GM23248 (cell line): Measurements from ENCODE around the gene CDH13. TPM values are rescaled to one million over a fixed set of nuclear protein-coding genes. Genes with fewer than 3 reads are reported as not detected.
A peak's percentile ranks its signal among the peaks of the same experiment; 100 is the strongest.

ENCODE experiments used
- DNase-seq: peaks from one replicate; pipeline ENCODE4 v3.0.0-alpha.2; 2015
- H2AFZ ChIP-seq: fragments of 200-600 bp; sonication (generic); 2 replicates; pipeline ENCODE4 v1.6.1; 2016; ENCODE audit warnings: antibody characterized with exemption
- H3F3A ChIP-seq: fragments of 200-600 bp; sonication (generic); 2 replicates; pipeline ENCODE4 v1.6.1; 2016; ENCODE audit warnings: mild to moderate bottlenecking, antibody characterized with exemption, mixed run types; ENCODE audit not compliant: insufficient read depth
- H3K27ac ChIP-seq: fragments of 200-600 bp; sonication (generic); 2 replicates; pipeline ENCODE4 v1.5.1; 2016; ENCODE audit warnings: mild to moderate bottlenecking
- H3K27me3 ChIP-seq: fragments of 200-600 bp; sonication (generic); replicated peaks from 2 replicates; pipeline ENCODE4 v1.6.1; 2016; ENCODE audit warnings: mild to moderate bottlenecking; ENCODE audit not compliant: insufficient read depth
- H3K36me3 ChIP-seq: fragments of 200-600 bp; sonication (generic); 2 replicates; pipeline ENCODE4 v1.6.1; 2016; ENCODE audit warnings: low read depth, mild to moderate bottlenecking
- H3K4me1 ChIP-seq: fragments of 200-600 bp; sonication (generic); 2 replicates; pipeline ENCODE4 v1.6.1; 2016; ENCODE audit warnings: mild to moderate bottlenecking; ENCODE audit not compliant: insufficient read depth
- H3K4me2 ChIP-seq: fragments of 200-600 bp; sonication (generic); one replicate; pipeline ENCODE4 v1.6.1; 2016; ENCODE audit warnings: mild to moderate bottlenecking; ENCODE audit not compliant: unreplicated experiment
- H3K4me3 ChIP-seq: fragments of 200-600 bp; sonication (generic); 2 replicates; pipeline ENCODE4 v1.5.1; 2016; ENCODE audit warnings: mild to moderate bottlenecking
- H3K79me2 ChIP-seq: fragments of 200-600 bp; sonication (generic); 2 replicates; pipeline ENCODE4 v1.6.1; 2016; ENCODE audit warnings: mild to moderate bottlenecking; ENCODE audit not compliant: insufficient read depth
- H3K9ac ChIP-seq: fragments of 200-600 bp; sonication (generic); 2 replicates; pipeline ENCODE4 v1.6.1; 2016; ENCODE audit warnings: mild to moderate bottlenecking
- H3K9me2 ChIP-seq: fragments of 200-600 bp; sonication (generic); 2 replicates; pipeline ENCODE4 v1.6.1; 2016; ENCODE audit warnings: mixed run types, mild to moderate bottlenecking, moderate library complexity; ENCODE audit not compliant: insufficient read depth
- H3K9me3 ChIP-seq: fragments of 200-600 bp; sonication (generic); one replicate; pipeline ENCODE4 v1.6.1; 2017; ENCODE audit warnings: low read depth
- H4K20me1 ChIP-seq: fragments of 200-600 bp; sonication (generic); 2 replicates; pipeline ENCODE4 v1.6.0; 2016; ENCODE audit not compliant: insufficient read depth
- EZH2 ChIP-seq: fragments of 200-600 bp; sonication (generic); IDR thresholded peaks from 2 replicates; pipeline ENCODE4 v1.6.1; 2018; ENCODE audit warnings: antibody characterized with exemption, mild to moderate bottlenecking; ENCODE audit not compliant: insufficient read depth, poor library complexity, severe bottlenecking
- EZH2phosphoT487 ChIP-seq: fragments of 200-600 bp; sonication (generic); IDR thresholded peaks from 2 replicates; pipeline ENCODE4 v1.6.1; 2018; ENCODE audit warnings: antibody characterized with exemption, moderate library complexity, mild to moderate bottlenecking, low read depth; ENCODE audit not compliant: insufficient read depth
- WGBS, 2 experiments: methylation state at CpG; one replicate each; pipeline ENCODE4 v1.1.6; 2015 to 2017; ENCODE audit warnings: low lambda C conversion rate in 2 of 2, low coverage in 1 of 2; ENCODE audit errors: missing lambda C conversion rate in 2 of 2; 5-methylcytosine and 5-hydroxymethylcytosine counted together
- in situ Hi-C: fragments of 300-500 bp; cut with MboI; formaldehyde crosslinking; loops from 2 replicates; pipeline ENCODE4 v1.15.0; 2020
- polyA plus RNA-seq: library from polyadenylated mRNA; unstranded; fragments of >200 nt; fragmentation: Nextera tagmentation; extraction: Ambion mirVana; gene quantifications from 2 replicates; pipeline ENCODE4 v1.2.1, GENCODE V29; 2016
- total RNA-seq: library from RNA; depleted of rRNA; stranded (reverse); fragments of >200 nt; shearing (Covaris generic); gene quantifications from 2 replicates; pipeline ENCODE4 v1.2.3, GENCODE V29; 2014

CDH13 gene
- total and polyA plus RNA-seq, 2 experiments from 2014 or later: 51.0 to 52.8 TPM

DNA sequence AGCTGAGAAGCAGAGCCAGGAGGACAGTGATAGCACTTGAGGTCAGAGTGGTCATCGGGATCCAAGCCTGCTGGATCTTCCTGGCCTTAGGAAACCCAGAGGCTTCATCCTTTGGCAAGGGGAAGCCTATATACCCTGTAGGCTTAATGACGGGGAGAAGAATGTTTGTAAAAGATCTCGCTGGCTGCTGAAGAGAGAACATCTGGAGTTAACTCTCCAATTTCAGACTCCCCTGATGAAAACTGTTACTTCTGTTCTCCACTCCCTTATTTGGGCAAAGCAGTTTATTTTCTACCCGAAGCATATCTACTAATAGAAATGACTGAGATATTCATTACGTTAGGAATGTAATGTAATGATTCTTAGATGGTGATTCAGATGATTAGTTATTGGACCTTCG is 487.0 kb downstream of the CDH13 start:
- H3K9me3 ChIP-seq: no peaks in the 10 kb centered on the region
- H3K9me2 ChIP-seq: no peaks in the 10 kb centered on the region
- H3K79me2 ChIP-seq: no peaks in the 10 kb centered on the region
- WGBS, 2 experiments: 75 to 81% methylated on average over 6 of the region's 6 CpGs
- H3K27me3 ChIP-seq: peaks cover 6% of the 10 kb centered on the region; the same call in 1 of the 2 replicates
- in situ Hi-C loops: no loop called here
- H3K4me2 ChIP-seq: no peak overlapping the region
- DNase-seq: no peak
- H3K9ac ChIP-seq: no peak overlapping the region
- H3K27ac ChIP-seq: no peak overlapping the region
- peaks cover 9% of the 10 kb centered on the region for H3F3A ChIP-seq
- peaks cover 30% of the 10 kb centered on the region for H3K4me1 ChIP-seq
- H4K20me1 ChIP-seq: no peaks in the 10 kb centered on the region
- TF ChIP-seq EZH2phosphoT487 (no peak), EZH2 (no peak)
- H3K4me3 ChIP-seq: no peak overlapping the region
- no peaks in the 10 kb centered on the region for H3K36me3 ChIP-seq
- no peak overlapping the region for H2AFZ ChIP-seq

DNA sequence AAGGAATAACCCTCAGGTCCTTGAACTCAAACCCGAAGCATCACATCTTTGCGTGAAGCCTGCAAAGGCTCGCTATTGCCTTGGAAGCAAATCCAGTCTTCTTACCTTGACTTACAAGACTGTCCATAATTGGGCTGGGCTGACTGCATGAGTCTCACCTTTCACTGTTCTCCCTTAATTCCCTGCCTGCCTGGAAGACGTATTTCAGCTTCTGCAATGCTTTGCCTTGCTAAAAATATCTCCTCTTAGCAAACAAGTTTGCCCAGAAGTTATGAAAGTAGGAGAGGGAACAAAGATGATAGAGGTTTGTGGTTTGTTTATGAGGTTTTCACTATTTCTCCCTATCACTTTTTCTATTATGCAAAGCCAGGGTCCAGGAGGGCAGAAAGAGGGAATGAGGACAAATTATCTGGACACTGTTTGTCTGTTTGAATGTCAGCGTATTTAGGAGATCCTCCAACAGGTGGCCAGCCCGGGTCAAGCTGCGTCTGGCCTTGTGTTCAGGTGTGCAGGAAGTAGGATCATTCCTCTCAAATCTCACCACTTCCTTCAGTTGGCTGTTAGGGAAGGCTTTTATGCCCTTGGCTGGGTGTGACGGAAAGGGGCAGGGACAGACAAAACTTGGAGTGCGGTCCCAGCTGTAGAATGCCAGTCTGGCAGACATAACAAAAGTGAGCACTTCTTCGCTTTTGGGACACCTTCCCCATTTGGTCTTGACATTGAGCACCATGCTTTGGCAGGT is 488.9 kb downstream of the CDH13 start:
- H3K9me2 ChIP-seq: no peaks in the 10 kb centered on the region
- no peak overlapping the region for H3K4me2 ChIP-seq
- WGBS, 2 experiments: 94 to 96% methylated on average over 10 of the region's 10 CpGs
- peaks cover 6% of the 10 kb centered on the region; the same call in 1 of the 2 replicates for H3K27me3 ChIP-seq
- H4K20me1 ChIP-seq: no peaks in the 10 kb centered on the region
- H3F3A ChIP-seq: peaks cover 10% of the 10 kb centered on the region
- H3K9ac ChIP-seq: no peak overlapping the region
- TF ChIP-seq EZH2 (no peak), EZH2phosphoT487 (no peak)
- no peak overlapping the region for H2AFZ ChIP-seq
- peaks cover 22% of the 10 kb centered on the region for H3K4me1 ChIP-seq
- H3K4me3 ChIP-seq: no peak overlapping the region
- no peaks in the 10 kb centered on the region for H3K79me2 ChIP-seq
- H3K9me3 ChIP-seq: no peaks in the 10 kb centered on the region
- no peaks in the 10 kb centered on the region for H3K36me3 ChIP-seq
- no peak overlapping the region for H3K27ac ChIP-seq
- no peak for DNase-seq
- in situ Hi-C loops: no loop called here

DNA sequence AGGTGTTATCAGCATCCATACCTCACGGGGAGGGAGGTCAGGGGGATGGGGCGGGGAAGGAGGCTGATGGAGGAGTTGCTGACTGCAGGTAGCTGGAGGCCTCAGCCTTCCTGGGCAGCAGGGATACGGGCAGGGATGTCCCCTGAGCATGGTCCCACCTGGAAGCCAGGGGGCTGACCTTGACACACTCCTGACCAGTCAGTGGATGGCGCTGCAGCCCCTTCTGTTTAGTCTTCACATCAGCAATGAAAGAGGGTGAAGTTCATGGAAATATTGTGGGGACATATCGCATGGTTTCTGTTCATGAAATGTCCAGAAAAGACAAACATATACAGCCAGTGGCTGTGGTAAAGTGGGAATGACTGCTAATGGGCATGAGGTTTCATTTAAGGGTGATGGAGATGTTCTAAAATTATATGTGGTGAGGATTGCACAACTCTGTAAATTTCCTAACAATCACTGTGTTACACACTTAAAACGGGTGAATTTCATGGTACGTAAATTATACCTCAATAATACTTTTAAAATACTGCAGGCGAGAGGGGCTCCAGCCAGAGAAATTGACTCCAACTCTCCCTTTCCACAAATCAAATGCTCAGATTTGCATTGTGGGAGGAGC is 489.6 kb downstream of the CDH13 start:
- H3K9ac ChIP-seq: no peak overlapping the region
- peaks cover 10% of the 10 kb centered on the region for H3F3A ChIP-seq
- H3K27me3 ChIP-seq: peaks cover 6% of the 10 kb centered on the region; the same call in 1 of the 2 replicates
- in situ Hi-C loops: no loop called here
- no peaks in the 10 kb centered on the region for H3K36me3 ChIP-seq
- H3K4me1 ChIP-seq: peaks cover 22% of the 10 kb centered on the region
- H3K9me3 ChIP-seq: no peaks in the 10 kb centered on the region
- no peaks in the 10 kb centered on the region for H3K9me2 ChIP-seq
- H3K4me2 ChIP-seq: no peak overlapping the region
- H3K79me2 ChIP-seq: no peaks in the 10 kb centered on the region
- no peak overlapping the region for H3K4me3 ChIP-seq
- WGBS, 2 experiments: 53 to 65% methylated on average over 7 to 8 of the region's 8 CpGs
- TF ChIP-seq EZH2 (no peak), EZH2phosphoT487 (no peak)
- no peak overlapping the region for H3K27ac ChIP-seq
- DNase-seq: peak; percentile 62
- H4K20me1 ChIP-seq: no peaks in the 10 kb centered on the region
- no peak overlapping the region for H2AFZ ChIP-seq

DNA sequence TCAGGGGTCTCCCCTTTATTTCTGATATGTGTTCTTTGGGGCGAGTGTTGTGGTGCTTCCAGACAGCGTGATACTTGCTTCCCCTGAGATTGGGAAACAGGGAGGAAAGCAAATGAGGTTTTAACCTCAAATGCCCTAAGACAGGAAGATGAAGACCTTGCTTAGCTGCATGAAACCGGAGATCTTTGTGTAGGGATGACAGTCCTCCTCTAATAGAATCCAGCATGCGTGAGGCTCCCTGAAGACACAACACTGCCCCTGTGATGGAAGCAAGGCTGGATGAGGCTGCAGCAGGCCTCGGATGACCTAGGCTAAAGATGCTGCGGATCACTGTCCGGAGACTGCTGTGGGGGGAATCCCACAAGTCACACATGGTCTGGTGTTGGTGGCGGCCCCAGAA is 491.0 kb downstream of the CDH13 start:
- DNase-seq: peak; percentile 39
- no peak for TF ChIP-seq EZH2
- no peak for TF ChIP-seq EZH2phosphoT487
- no peaks in the 10 kb centered on the region for H4K20me1 ChIP-seq
- in situ Hi-C loops: no loop called here
- H3F3A ChIP-seq: peaks cover 10% of the 10 kb centered on the region
- H3K4me1 ChIP-seq: peaks cover 22% of the 10 kb centered on the region
- H3K9me2 ChIP-seq: no peaks in the 10 kb centered on the region
- H3K4me3 ChIP-seq: no peak overlapping the region
- 82 to 85% methylated on average over 8 of the region's 8 CpGs for WGBS, 2 experiments
- H3K4me2 ChIP-seq: peak overlapping the region; percentile 17
- no peaks in the 10 kb centered on the region for H3K79me2 ChIP-seq
- H3K27ac ChIP-seq: no peak overlapping the region
- no peak overlapping the region for H2AFZ ChIP-seq
- H3K36me3 ChIP-seq: no peaks in the 10 kb centered on the region
- H3K9me3 ChIP-seq: no peaks in the 10 kb centered on the region
- no peak overlapping the region for H3K9ac ChIP-seq
- peaks cover 6% of the 10 kb centered on the region; the same call in 1 of the 2 replicates for H3K27me3 ChIP-seq
